HEK293T (cell line): ENCODE data around the gene CCNE1.
A peak's percentile ranks its signal among the peaks of the same experiment; 100 is the strongest.

Experiments used
- CTCF ChIA-PET: fragments of 350-600 bp; formaldehyde crosslinking; extraction: SDS; loops from one replicate; lab custom pipeline; 2021; ENCODE audit warnings: antibody characterized with exemption, inconsistent platforms; lab: Yijun Ruan, JAX
- POLR2A ChIA-PET: fragments of 350-600 bp; formaldehyde crosslinking; extraction: SDS; loops from one replicate; lab custom pipeline; 2020; ENCODE audit warnings: antibody characterized with exemption, inconsistent platforms; lab: Yijun Ruan, JAX
- DNase-seq: peaks from one replicate; pipeline ENCODE4 v3.0.0; 2012; ENCODE audit warnings: mixed read lengths; ENCODE audit errors: extremely low spot score
- ARNT ChIP-seq: fragments of 450-650 bp; IDR thresholded peaks from 2 replicates; pipeline ENCODE4 v1.6.1; 2017; ENCODE audit warnings: mild to moderate bottlenecking
- BHLHE40 ChIP-seq: fragments of 450-650 bp; IDR thresholded peaks from 2 replicates; pipeline ENCODE4 v1.6.1; 2016; ENCODE audit warnings: mild to moderate bottlenecking, moderate library complexity, borderline replicate concordance
- CTBP1 ChIP-seq: fragments of 450-650 bp; IDR thresholded peaks from 2 replicates; pipeline ENCODE4 v1.6.1; 2016; ENCODE audit warnings: borderline replicate concordance
- ELF4 ChIP-seq: fragments of 450-650 bp; IDR thresholded peaks from 2 replicates; pipeline ENCODE4 v1.6.1; 2017; ENCODE audit warnings: antibody characterized with exemption
- FOXA1 ChIP-seq: fragments of 450-650 bp; IDR thresholded peaks from 2 replicates; pipeline ENCODE4 v1.6.1; 2016; ENCODE audit warnings: mild to moderate bottlenecking
- FOXK2 ChIP-seq: fragments of 450-650 bp; IDR thresholded peaks from 2 replicates; pipeline ENCODE4 v1.6.1; 2016; ENCODE audit warnings: mild to moderate bottlenecking
- FOXM1 ChIP-seq: fragments of 450-650 bp; IDR thresholded peaks from 2 replicates; pipeline ENCODE4 v1.6.1; 2017; ENCODE audit warnings: mild to moderate bottlenecking, borderline replicate concordance
- HDGF ChIP-seq: fragments of 450-650 bp; IDR thresholded peaks from 2 replicates; pipeline ENCODE4 v1.6.1; 2017; ENCODE audit warnings: antibody characterized with exemption, borderline replicate concordance
- L3MBTL2 ChIP-seq: fragments of 450-650 bp; conservative IDR thresholded peaks from 2 replicates; pipeline ENCODE4 v1.6.1; 2016; ENCODE audit warnings: mild to moderate bottlenecking
- LEF1 ChIP-seq: fragments of 450-650 bp; IDR thresholded peaks from 2 replicates; pipeline ENCODE4 v1.6.1; 2017; ENCODE audit warnings: mild to moderate bottlenecking, borderline replicate concordance
- NFRKB ChIP-seq: fragments of 450-650 bp; IDR thresholded peaks from 2 replicates; pipeline ENCODE4 v1.6.1; 2016; ENCODE audit warnings: mild to moderate bottlenecking, moderate library complexity
- PKNOX1 ChIP-seq: fragments of 450-650 bp; IDR thresholded peaks from 2 replicates; pipeline ENCODE4 v1.6.1; 2016
- SP1 ChIP-seq: fragments of 450-650 bp; IDR thresholded peaks from 2 replicates; pipeline ENCODE4 v1.6.1; 2017
- SUZ12 ChIP-seq: fragments of 450-650 bp; IDR thresholded peaks from 2 replicates; pipeline ENCODE4 v1.6.1; 2016; ENCODE audit warnings: mild to moderate bottlenecking
- TARDBP ChIP-seq: fragments of 450-650 bp; IDR thresholded peaks from 2 replicates; pipeline ENCODE4 v1.6.1; 2016
- ZNF384 ChIP-seq: fragments of 450-650 bp; IDR thresholded peaks from 2 replicates; pipeline ENCODE4 v1.6.1; 2016

Gene CCNE1

GRCh38 chr19:29854033-29854432 lies 42.2 kb downstream of the CCNE1 start:
- no peak for TF ChIP-seq ARNT
- TF ChIP-seq NFRKB = no peak
- TF ChIP-seq FOXK2 = no peak
- TF ChIP-seq CTBP1 = no peak
- no peak for TF ChIP-seq FOXA1
- TF ChIP-seq BHLHE40 = no peak
- no peak for TF ChIP-seq ZNF384
- no peak for TF ChIP-seq L3MBTL2
- no peak for TF ChIP-seq FOXM1
- no peak for TF ChIP-seq SUZ12
- DNase-seq = no peak
- CTCF ChIA-PET = no interaction called here
- POLR2A ChIA-PET = interaction anchor here (0.9 kb wide), 1 partner anchor 9 kb away, joined by 3 read pairs; no protein-coding TSS in a partner anchor

- POLR2A ChIA-PET = no interaction called here
- no peak for TF ChIP-seq NFRKB
- no peak for TF ChIP-seq HDGF
- TF ChIP-seq SUZ12 = no peak
- TF ChIP-seq FOXM1 = no peak
- TF ChIP-seq PKNOX1 = no peak
- no peak for TF ChIP-seq ARNT
- no peak for TF ChIP-seq TARDBP
- no peak for TF ChIP-seq ZNF384
- no peak for TF ChIP-seq LEF1
- no peak for TF ChIP-seq BHLHE40
- TF ChIP-seq SP1 = no peak
- no peak for TF ChIP-seq CTBP1
- no peak for TF ChIP-seq L3MBTL2
- no peak for TF ChIP-seq FOXK2
- no peak for TF ChIP-seq FOXA1
- no peak for DNase-seq
- CTCF ChIA-PET = no interaction called here
These were observed 43.3 kb downstream of the CCNE1 start for GRCh38 chr19:29855087-29855486.

- DNase-seq = no peak
- TF ChIP-seq FOXA1 = no peak
- no peak for TF ChIP-seq SP1
- TF ChIP-seq LEF1 = no peak
- ChIA-PET CTCF (interaction anchor here (1.0 kb wide), 1 partner anchor 96 kb away, joined by 5 read pairs; no protein-coding TSS in a partner anchor), POLR2A (no interaction called here)
These were observed 44.1 kb downstream of the CCNE1 start for GRCh38 chr19:29855741-29856500.

GRCh38 chr19:29858000-29858596 lies 46.3 kb downstream of the CCNE1 start:
- CTCF ChIA-PET = interaction anchor here (0.6 to 2.2 kb wide), 12 partner anchors 8 to 130 kb away, joined by 3 to 9 read pairs (median 3); no protein-coding TSS in a partner anchor
- peak; percentile 64 for DNase-seq
- TF ChIP-seq SP1 (no peak), FOXM1 (no peak), ARNT (no peak), TARDBP (no peak), L3MBTL2 (no peak), PKNOX1 (no peak), FOXA1 (no peak), BHLHE40 (no peak), ZNF384 (no peak), FOXK2 (no peak), HDGF (no peak), CTBP1 (no peak), SUZ12 (no peak)
- POLR2A ChIA-PET = interaction anchor here (1.1 to 2.6 kb wide), 2 partner anchors 11 to 13 kb away, joined by 3 to 11 read pairs; no protein-coding TSS in a partner anchor

- ChIA-PET POLR2A (interaction anchor here (1.1 to 2.6 kb wide), 2 partner anchors 11 to 13 kb away, joined by 3 to 11 read pairs; no protein-coding TSS in a partner anchor), CTCF (interaction anchor here (0.7 to 2.2 kb wide), 9 partner anchors 7 to 130 kb away, joined by 3 to 9 read pairs (median 3); no protein-coding TSS in a partner anchor)
- no peak for DNase-seq
- TF ChIP-seq HDGF (no peak), PKNOX1 (peak; percentile 38; the same call in 1 of the 2 replicates)
These were observed 46.8 kb downstream of the CCNE1 start for GRCh38 chr19:29858621-29859020.

GRCh38 chr19:29860492-29860891 lies 48.7 kb downstream of the CCNE1 start:
- TF ChIP-seq CTBP1 (no peak), ARNT (no peak), LEF1 (no peak), TARDBP (no peak), FOXM1 (no peak), FOXA1 (no peak), L3MBTL2 (no peak), SP1 (no peak)
- CTCF ChIA-PET = interaction anchor here (0.7 kb wide), 1 partner anchor 372 kb away, joined by 6 read pairs; no protein-coding TSS in a partner anchor
- no peak for DNase-seq

GRCh38 chr19:29861574-29861973 lies 49.8 kb downstream of the CCNE1 start:
- TF ChIP-seq FOXA1 = no peak
- TF ChIP-seq FOXM1 = no peak
- no peak for TF ChIP-seq NFRKB
- no peak for TF ChIP-seq CTBP1
- TF ChIP-seq TARDBP = no peak
- TF ChIP-seq SP1 = no peak
- TF ChIP-seq HDGF = no peak
- no peak for TF ChIP-seq FOXK2
- TF ChIP-seq SUZ12 = no peak
- no peak for TF ChIP-seq BHLHE40
- no peak for TF ChIP-seq PKNOX1
- TF ChIP-seq LEF1 = no peak
- TF ChIP-seq ZNF384 = no peak
- TF ChIP-seq ELF4 = no peak
- no peak for DNase-seq
- CTCF ChIA-PET = no interaction called here
- POLR2A ChIA-PET = no interaction called here

More at GRCh38 chr19:29860492-29860891, 48.7 kb downstream of the CCNE1 start:
- POLR2A ChIA-PET = no interaction called here
